HEK293 (cell line): ENCODE measurements around the gene TNNI3.

Experiments used
- GLI2 ChIP-seq: fragments of 450-650 bp; formaldehyde crosslinking; IDR thresholded peaks from 2 replicates; pipeline ENCODE4; 2017; ENCODE audit warnings: missing biosample characterization, missing genetic modification characterization, low read depth, borderline replicate concordance
- GLI4 ChIP-seq: fragments of 450-650 bp; formaldehyde crosslinking; IDR thresholded peaks from 2 replicates; pipeline ENCODE4 v1.5.1; 2016; ENCODE audit warnings: missing biosample characterization, missing genetic modification characterization
- HIC1 ChIP-seq: fragments of 450-650 bp; formaldehyde crosslinking; IDR thresholded peaks from 2 replicates; pipeline ENCODE4 v1.5.1; 2016; ENCODE audit warnings: missing biosample characterization, missing genetic modification characterization
- OVOL3 ChIP-seq: fragments of 450-650 bp; formaldehyde crosslinking; IDR thresholded peaks from 2 replicates; pipeline ENCODE4 v1.5.1; 2016; ENCODE audit warnings: missing biosample characterization, missing genetic modification characterization
- PRDM1 ChIP-seq: fragments of 450-650 bp; formaldehyde crosslinking; IDR thresholded peaks from 2 replicates; pipeline ENCODE4; 2016; ENCODE audit warnings: missing biosample characterization, missing genetic modification characterization
- REPIN1 ChIP-seq: fragments of 450-650 bp; formaldehyde crosslinking; IDR thresholded peaks from 2 replicates; pipeline ENCODE4 v1.5.1; 2017; ENCODE audit warnings: missing biosample characterization, missing genetic modification characterization, low read depth
- REST ChIP-seq: fragments of 450-650 bp; formaldehyde crosslinking; IDR thresholded peaks from 2 replicates; pipeline ENCODE4 v1.5.1; 2016; ENCODE audit warnings: missing biosample characterization, missing genetic modification characterization
- SCRT1 ChIP-seq: fragments of 450-650 bp; formaldehyde crosslinking; IDR thresholded peaks from 2 replicates; pipeline ENCODE4 v1.5.1; 2016; ENCODE audit warnings: missing biosample characterization, missing genetic modification characterization, borderline replicate concordance
- SCRT2 ChIP-seq: fragments of 450-650 bp; formaldehyde crosslinking; IDR thresholded peaks from 2 replicates; pipeline ENCODE4 v1.5.1; 2016; ENCODE audit warnings: missing biosample characterization, missing genetic modification characterization
- ZBTB10 ChIP-seq: fragments of 450-650 bp; formaldehyde crosslinking; IDR thresholded peaks from 2 replicates; pipeline ENCODE4 v1.5.1; 2016; ENCODE audit warnings: missing biosample characterization, missing genetic modification characterization
- ZBTB8A ChIP-seq: fragments of 450-650 bp; formaldehyde crosslinking; IDR thresholded peaks from 2 replicates; pipeline ENCODE4 v1.5.1; 2016; ENCODE audit warnings: missing biosample characterization, missing genetic modification characterization
- ZFP41 ChIP-seq: fragments of 450-650 bp; formaldehyde crosslinking; IDR thresholded peaks from 2 replicates; pipeline ENCODE4 v1.5.1; 2016; ENCODE audit warnings: missing biosample characterization, missing genetic modification characterization, borderline replicate concordance
- ZNF140 ChIP-seq: fragments of 450-650 bp; formaldehyde crosslinking; IDR thresholded peaks from 2 replicates; pipeline ENCODE4 v1.5.1; 2016; ENCODE audit warnings: missing biosample characterization, missing genetic modification characterization
- ZNF202 ChIP-seq: fragments of 450-650 bp; formaldehyde crosslinking; IDR thresholded peaks from 2 replicates; pipeline ENCODE4 v1.5.1; 2016; ENCODE audit warnings: missing biosample characterization, missing genetic modification characterization, borderline replicate concordance
- ZNF211 ChIP-seq: fragments of 450-650 bp; formaldehyde crosslinking; IDR thresholded peaks from 2 replicates; pipeline ENCODE4 v1.5.1; 2016; ENCODE audit warnings: low read depth, missing biosample characterization, missing genetic modification characterization
- ZNF266 ChIP-seq: fragments of 450-650 bp; formaldehyde crosslinking; IDR thresholded peaks from 2 replicates; pipeline ENCODE4 v1.5.1; 2016; ENCODE audit warnings: missing biosample characterization, missing genetic modification characterization, low read depth
- ZNF529 ChIP-seq: fragments of 450-650 bp; formaldehyde crosslinking; IDR thresholded peaks from 2 replicates; pipeline ENCODE4 v1.5.1; 2017; ENCODE audit warnings: missing genetic modification characterization, missing biosample characterization; ENCODE audit not compliant: insufficient replicate concordance
- ZNF571 ChIP-seq: fragments of 450-650 bp; formaldehyde crosslinking; IDR thresholded peaks from 2 replicates; pipeline ENCODE4 v1.5.0; 2017; ENCODE audit warnings: missing biosample characterization, missing genetic modification characterization
- ZNF585B ChIP-seq: fragments of 450-650 bp; formaldehyde crosslinking; IDR thresholded peaks from 2 replicates; pipeline ENCODE4 v1.5.1; 2016; ENCODE audit warnings: missing biosample characterization, missing genetic modification characterization
- ZNF610 ChIP-seq: fragments of 450-650 bp; formaldehyde crosslinking; IDR thresholded peaks from 2 replicates; pipeline ENCODE4 v1.5.1; 2016; ENCODE audit warnings: missing biosample characterization, missing genetic modification characterization, borderline replicate concordance
- ZNF660 ChIP-seq: fragments of 450-650 bp; IDR thresholded peaks from 2 replicates; pipeline ENCODE4 v1.5.1; 2018; ENCODE audit warnings: missing biosample characterization, mild to moderate bottlenecking, missing genetic modification characterization
- ZNF768 ChIP-seq: fragments of 450-650 bp; formaldehyde crosslinking; IDR thresholded peaks from 2 replicates; pipeline ENCODE4 v1.5.1; 2018; ENCODE audit warnings: missing biosample characterization, mild to moderate bottlenecking, missing genetic modification characterization
- ZNF777 ChIP-seq: fragments of 450-650 bp; formaldehyde crosslinking; IDR thresholded peaks from 2 replicates; pipeline ENCODE4 v1.5.1; 2017; ENCODE audit warnings: missing biosample characterization, missing genetic modification characterization, borderline replicate concordance
- ZNF830 ChIP-seq: fragments of 450-650 bp; IDR thresholded peaks from 2 replicates; pipeline ENCODE4 v1.5.0; 2018; ENCODE audit warnings: missing biosample characterization, missing genetic modification characterization, low read depth, mild to moderate bottlenecking, moderate library complexity
- ZNF843 ChIP-seq: fragments of 450-650 bp; formaldehyde crosslinking; IDR thresholded peaks from 2 replicates; pipeline ENCODE4 v1.5.1; 2016; ENCODE audit warnings: missing biosample characterization, missing genetic modification characterization
- ZSCAN23 ChIP-seq: fragments of 450-650 bp; formaldehyde crosslinking; IDR thresholded peaks from 2 replicates; pipeline ENCODE4 v1.5.1; 2016; ENCODE audit warnings: missing biosample characterization, missing genetic modification characterization
- TF ChIP-seq, protein P1 (sequence below): fragments of 450-650 bp; formaldehyde crosslinking; IDR thresholded peaks from 2 replicates; pipeline ENCODE4 v1.5.1; 2016; ENCODE audit warnings: missing biosample characterization, missing genetic modification characterization
- TF ChIP-seq, protein P2 (sequence below): fragments of 450-650 bp; formaldehyde crosslinking; conservative IDR thresholded peaks from 2 replicates; pipeline ENCODE4 v1.5.1; 2016; ENCODE audit warnings: low read depth, missing biosample characterization, missing genetic modification characterization

The TNNI3 gene

DNA sequence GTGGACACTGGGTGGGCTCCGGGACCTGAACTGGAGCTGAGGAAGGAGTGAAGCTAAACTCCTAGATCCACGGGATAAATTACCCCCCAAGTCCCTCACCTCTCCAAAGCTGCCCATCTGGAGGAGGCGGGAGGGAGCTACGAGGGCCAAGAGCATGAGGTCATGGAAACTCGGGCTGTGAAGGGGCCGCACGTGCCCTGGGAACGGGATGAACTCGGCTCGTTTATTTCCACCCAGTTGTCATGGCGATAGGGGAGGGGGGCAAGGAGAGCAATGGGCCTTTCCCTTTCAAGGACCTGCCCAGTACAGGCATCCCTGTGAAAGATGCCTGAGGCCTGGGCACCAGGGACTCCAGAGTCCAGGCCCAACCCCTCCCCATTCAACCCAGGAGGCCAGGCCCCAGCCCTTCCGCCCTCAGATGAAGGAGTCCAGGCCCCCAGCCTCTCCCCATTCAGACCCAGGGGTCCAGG is 43.9 kb downstream of the TNNI3 start (continued):
- peak; percentile 52 for TF ChIP-seq ZBTB8A (tag by site-specific recombination)
- no peak for TF ChIP-seq ZNF768 (tag by site-specific recombination)
- TF ChIP-seq ZFP41 (tag by site-specific recombination), result no peak
- TF ChIP-seq ZNF140, result no peak
- TF ChIP-seq SCRT1, result no peak
- no peak for TF ChIP-seq ZSCAN23 (tag by site-specific recombination)
- no peak for TF ChIP-seq GLI2 (tag by site-specific recombination)
- TF ChIP-seq, protein P1, sequence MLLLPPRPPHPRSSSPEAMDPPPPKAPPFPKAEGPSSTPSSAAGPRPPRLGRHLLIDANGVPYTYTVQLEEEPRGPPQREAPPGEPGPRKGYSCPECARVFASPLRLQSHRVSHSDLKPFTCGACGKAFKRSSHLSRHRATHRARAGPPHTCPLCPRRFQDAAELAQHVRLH (tag by site-specific recombination), result no peak
- TF ChIP-seq SCRT2 (tag by site-specific recombination), result no peak
- no peak for TF ChIP-seq ZNF830 (tag by site-specific recombination)
- TF ChIP-seq ZNF529 (tag by site-specific recombination), result no peak
- no peak for TF ChIP-seq ZNF777 (tag by site-specific recombination)
- TF ChIP-seq ZNF211 (tag by site-specific recombination), result no peak
- no peak for TF ChIP-seq ZNF843 (tag by site-specific recombination)
- TF ChIP-seq ZNF202 (tag by site-specific recombination), result no peak
- no peak for TF ChIP-seq ZNF266
- peak; percentile 86 for TF ChIP-seq HIC1 (tag by site-specific recombination)
- no peak for TF ChIP-seq ZNF585B (tag by site-specific recombination)
- no peak for TF ChIP-seq ZNF571 (tag by site-specific recombination)
- TF ChIP-seq ZNF610 (tag by site-specific recombination), result no peak
- TF ChIP-seq PRDM1 (tag by site-specific recombination), result peak; percentile 78
- no peak for TF ChIP-seq REPIN1 (tag by site-specific recombination)
- no peak for TF ChIP-seq GLI4 (tag by site-specific recombination)
- TF ChIP-seq ZNF660 (tag by site-specific recombination), result no peak
- 0 out of 2 replicates have a peak, but pooled peaks have one; percentile 61 for TF ChIP-seq ZBTB10 (tag by site-specific recombination)
- TF ChIP-seq, protein P2, sequence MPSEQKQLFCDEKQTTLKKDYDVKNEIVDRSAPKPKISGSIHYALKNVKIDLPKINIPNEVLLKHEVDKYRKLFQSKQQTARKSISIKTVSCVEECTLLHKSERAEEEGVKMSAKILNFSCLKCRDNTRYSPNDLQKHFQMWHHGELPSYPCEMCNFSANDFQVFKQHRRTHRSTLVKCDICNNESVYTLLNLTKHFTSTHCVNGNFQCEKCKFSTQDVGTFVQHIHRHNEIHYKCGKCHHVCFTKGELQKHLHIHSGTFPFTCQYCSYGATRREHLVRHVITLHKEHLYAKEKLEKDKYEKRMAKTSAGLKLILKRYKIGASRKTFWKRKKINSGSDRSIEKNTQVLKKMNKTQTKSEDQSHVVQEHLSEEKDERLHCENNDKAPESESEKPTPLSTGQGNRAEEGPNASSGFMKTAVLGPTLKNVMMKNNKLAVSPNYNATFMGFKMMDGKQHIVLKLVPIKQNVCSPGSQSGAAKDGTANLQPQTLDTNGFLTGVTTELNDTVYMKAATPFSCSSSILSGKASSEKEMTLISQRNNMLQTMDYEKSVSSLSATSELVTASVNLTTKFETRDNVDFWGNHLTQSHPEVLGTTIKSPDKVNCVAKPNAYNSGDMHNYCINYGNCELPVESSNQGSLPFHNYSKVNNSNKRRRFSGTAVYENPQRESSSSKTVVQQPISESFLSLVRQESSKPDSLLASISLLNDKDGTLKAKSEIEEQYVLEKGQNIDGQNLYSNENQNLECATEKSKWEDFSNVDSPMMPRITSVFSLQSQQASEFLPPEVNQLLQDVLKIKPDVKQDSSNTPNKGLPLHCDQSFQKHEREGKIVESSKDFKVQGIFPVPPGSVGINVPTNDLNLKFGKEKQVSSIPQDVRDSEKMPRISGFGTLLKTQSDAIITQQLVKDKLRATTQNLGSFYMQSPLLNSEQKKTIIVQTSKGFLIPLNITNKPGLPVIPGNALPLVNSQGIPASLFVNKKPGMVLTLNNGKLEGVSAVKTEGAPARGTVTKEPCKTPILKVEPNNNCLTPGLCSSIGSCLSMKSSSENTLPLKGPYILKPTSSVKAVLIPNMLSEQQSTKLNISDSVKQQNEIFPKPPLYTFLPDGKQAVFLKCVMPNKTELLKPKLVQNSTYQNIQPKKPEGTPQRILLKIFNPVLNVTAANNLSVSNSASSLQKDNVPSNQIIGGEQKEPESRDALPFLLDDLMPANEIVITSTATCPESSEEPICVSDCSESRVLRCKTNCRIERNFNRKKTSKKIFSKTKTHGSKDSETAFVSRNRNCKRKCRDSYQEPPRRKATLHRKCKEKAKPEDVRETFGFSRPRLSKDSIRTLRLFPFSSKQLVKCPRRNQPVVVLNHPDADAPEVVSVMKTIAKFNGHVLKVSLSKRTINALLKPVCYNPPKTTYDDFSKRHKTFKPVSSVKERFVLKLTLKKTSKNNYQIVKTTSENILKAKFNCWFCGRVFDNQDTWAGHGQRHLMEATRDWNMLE (tag by site-specific recombination), result no peak
- no peak for TF ChIP-seq REST (tag by site-specific recombination)
- no peak for TF ChIP-seq OVOL3 (tag by site-specific recombination)
